Cortex of kidney (tissue), 1 donor: ENCODE data around the gene ARSD.
"Not testable (repeated sequence)": the region's sequence is repeated elsewhere in the genome, so short reads cannot be mapped to it uniquely, and the experiment has no call there.

Experiments used
- DNase-seq: peaks from one replicate; lab custom pipeline; 2025; lab: John Stamatoyannopoulos, UW

Gene ARSD

DNA sequence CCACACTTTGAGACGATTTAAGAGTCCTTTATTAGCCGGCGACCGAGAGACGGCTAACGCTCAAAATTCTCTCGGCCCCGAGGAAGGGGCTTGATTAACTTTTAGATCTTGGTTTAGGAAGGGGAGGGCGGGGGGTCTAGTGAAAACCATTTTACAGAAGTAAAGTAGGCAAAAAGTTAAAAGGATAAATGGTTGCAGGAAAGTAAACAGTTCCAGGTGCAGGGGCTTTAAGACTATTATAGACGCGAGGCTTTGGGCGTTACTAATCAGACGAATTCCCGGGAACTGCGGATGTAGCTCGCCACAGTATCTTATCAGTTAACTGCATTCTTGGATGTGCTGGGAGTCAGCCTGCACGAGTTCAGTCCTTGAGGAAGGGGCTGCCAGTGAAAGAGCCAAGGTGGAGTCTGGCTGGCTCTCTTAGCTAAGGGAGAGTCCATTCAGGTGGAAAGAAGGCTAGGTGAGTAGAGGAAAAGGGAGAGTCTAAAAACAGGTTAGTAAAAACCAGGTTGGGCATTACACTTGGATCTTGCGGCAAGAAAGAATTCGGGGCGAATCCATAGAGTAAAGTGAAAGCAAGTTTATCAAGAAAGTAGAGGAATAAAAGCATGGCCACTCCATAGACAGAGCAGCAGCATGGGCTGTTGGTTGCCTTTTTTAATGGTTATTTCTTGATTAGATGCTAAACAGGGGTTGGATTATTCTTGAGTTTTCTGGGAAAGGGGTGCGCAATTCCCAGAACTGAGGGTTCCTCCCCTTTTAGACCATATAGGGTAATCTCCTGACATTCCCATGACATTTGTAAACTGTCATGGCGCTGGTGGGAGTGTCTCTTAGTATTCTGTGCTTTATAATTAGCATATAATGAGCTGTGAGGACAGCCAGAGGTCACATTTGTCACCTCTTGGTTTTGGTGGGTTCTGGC is 38.3 kb downstream of the ARSD start:
- not testable (repeated sequence) for DNase-seq

DNA sequence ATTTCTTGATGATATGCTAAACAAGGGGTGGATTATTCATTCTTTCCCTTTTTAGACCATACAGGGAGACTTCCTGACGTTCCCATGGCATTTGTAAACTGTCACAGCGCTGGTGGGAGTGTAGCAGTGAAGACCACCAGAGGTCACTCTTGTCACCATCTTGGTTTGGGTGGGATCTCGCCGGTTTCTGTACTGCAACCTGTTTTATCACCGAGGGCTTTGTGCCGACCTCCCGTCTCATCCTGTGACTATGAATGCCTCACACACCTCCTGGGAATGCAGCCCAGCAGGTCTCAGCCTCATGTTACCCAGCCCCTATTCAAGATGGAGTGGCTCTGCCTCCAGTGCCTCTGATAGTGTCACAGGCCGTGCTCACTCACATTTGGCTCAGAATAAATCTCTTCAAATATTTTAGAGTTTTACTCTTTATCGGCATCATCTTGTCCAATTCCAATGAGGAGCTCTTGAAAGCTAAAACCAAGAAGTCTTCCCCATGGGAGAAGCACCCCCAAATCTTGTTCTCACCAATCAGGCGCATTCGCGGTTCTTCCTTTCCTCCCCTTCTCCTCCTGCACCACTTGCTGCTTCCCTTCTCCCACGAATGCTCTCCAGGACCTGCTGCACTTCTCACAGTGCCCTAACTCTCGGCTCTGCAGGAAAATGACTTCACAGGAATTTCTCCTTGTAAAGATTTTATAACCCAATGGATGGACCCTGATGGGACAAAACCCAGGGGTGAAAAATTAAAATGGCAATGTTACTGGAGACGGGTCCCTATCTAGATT is 39.2 kb downstream of the ARSD start:
- DNase-seq: not testable (repeated sequence)

DNA sequence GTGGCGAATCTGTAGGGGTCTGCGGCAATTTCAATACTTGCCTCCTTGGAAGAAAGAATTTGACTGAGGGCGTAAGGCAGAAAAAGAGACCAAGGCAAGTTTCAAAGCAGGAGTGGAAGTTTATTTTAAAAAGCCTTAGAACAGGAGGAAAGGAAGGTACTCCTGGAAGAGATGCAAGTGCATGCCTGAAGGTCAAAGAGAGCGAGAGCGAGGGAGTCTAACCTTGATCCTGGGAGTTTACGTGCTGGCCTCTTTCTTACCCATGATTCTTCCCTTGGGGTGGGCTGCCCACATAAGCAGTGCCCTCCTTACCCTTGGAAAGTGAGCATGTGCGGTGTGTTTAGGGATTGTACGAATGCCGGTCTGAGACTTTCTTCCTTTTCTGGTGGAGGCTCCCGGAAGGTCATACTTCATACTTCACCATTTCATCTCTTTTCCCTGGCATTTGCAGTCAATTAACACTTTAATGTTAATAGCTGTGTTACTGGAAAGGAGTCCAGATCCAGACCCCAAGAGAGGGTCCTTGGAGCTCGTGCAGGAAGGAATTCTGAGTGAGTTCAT is 40.0 kb downstream of the ARSD start:
- DNase-seq: no peak

DNA sequence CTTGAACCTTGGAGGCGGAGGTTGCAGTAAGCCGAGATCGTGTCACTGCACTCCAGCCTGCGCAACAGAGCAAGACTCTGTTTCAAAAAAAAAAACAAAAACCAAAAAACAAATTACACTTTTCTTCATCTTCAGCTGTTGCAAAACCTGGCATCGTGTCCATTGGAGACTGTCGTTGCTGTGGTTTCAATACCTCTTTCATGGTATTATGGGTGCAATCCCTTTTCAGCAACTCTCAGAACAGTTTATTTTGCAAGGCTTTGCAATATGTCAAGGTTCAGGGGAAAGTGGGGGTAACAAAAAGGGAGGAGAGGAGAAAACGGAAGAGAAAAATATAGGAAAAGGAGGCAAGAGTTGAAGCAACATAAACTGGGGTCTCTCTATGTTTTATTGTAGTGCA is 40.8 kb downstream of the ARSD start:
- no peak for DNase-seq

DNA sequence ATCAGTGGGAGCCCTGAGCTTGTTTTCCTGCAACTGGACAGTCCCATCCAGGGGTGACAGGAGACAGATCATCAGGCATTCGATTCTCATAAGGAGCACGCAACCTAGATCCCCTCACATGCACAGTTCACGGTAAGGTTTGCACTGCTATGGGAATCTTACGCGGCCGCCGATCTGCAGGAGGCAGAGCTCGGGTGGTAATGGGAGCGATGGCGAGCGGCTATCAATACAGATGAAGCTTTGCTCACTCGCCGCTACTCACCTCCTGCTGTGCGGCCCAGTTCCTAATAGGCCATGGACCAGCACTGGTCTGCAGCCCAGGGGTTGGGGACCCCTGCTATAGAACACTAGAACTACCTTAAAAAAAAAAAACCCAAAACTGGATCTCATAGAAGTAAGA is 45.4 kb downstream of the ARSD start:
- no peak for DNase-seq

DNA sequence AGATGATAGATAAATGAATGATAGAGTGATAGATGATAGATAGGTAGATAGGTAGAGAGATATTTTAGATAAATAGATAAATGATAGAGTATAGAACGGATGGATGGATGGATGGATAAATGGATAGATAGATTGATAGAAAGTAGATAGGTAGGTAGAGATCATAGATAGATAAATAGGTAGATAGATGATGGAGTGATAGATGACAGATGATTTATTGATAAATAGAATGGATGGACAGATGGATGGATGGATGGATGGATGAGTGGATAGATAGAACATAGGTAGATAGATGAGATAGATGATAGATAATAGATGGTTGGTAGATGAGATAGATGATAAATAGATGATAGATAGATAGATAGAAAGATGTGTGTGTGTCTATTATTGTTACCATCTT is 49.5 kb downstream of the ARSD start:
- DNase-seq: no peak

DNA sequence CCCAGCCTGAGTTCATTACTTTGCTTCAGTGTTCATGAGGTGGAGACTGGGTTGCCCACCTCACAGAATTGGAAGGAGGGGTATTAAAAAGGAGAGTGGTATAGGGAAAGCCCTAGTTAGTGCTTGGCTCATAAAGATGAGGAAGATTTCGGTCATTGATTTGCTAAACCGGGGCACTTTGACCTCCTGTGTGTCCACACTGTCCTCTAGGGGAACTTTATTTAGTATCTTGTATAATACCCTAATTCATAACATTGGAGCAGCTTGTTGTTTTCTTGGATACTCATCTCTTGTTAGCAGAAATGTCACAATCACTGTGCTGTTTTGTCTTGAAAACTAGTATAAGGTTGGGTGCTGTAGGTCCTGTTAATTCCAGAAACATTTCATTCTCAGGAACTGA is 50.6 kb downstream of the ARSD start:
- no peak for DNase-seq

DNA sequence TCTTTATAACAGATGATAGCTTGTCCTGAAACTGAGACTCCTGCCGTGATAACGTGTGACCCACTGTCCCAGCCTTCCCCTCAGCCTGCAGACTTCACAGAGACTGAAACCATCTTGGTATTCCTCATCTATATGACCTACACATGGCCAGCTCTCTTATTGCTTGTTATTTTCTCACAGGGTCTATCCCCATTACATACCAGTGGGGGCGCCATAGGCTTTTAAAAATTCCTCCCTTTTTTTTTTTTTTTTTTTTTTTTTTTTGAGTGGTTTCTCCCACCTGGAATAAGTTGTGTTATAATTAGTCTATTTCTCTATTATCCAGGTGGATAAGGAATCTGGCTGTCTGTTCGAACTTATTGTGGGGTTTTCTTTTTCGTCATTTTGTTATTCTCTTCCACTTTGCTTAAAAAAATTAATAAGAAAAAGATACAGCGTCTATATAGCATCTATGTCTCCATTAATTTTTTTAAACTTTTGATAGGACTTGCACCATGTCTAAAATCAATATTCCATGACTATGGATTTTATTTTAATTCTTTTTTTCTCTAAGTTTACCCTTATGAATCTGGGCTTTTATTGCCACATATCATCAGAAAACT is 53.2 kb downstream of the ARSD start:
- DNase-seq: no peak

DNA sequence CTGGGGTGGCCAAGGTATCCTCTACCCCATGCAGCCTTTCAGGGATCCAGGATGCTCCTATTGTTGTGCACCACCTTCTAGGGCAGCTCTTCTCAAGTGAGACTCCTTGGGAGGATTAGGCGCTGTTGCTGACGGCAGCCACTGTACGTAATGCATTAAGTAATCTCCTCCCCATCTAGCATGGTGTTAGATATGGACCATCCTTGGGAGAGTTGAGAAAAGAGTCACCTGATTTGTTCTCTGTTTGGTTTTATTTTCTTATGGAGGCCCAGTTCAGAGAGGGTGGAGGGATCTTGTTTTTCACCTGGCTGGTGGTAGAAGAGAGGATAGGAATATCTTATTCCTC is 54.0 kb downstream of the ARSD start:
- no peak for DNase-seq

DNA sequence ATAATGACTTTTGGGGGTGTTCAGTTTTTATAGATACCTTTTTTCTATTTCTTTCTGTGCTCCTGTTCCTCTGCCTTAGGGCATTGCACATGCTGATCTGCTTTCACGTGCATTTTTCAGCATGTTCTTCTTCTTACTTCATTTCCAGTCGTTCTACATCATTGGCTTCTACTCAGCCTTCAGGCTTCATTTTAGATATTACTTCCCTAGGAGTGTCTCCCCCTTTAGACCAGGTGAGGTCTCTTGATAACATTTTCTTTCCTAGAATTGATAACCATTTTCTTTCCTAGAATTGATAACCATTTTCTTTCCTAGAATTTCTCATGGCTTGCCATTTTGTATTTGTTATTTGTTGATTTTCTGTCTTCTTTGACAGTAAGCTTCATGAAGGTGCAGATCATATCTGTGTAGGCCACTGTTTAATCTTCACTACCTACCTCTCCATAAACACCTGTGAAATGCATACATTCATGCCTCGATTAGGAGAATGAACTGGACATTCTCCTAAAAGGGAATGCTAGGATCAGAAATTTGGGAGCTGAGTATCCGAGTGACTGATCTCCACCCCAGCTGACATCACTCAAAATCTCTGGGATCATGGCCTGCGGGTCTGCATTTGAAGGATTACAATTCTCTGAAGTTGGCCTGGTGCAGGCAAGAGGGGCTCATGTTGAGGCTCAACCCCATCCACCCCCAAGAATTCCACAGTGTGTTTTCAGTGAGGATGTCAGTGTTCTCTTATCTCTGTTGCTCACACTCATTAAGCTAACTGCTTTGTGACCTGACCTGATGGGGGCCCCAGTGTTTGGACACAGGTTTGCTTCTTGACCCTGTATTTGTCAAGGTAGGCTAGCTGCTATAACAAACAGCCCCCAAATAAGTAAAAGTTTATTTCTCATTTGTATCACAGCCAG is 54.7 kb downstream of the ARSD start:
- DNase-seq: no peak

DNA sequence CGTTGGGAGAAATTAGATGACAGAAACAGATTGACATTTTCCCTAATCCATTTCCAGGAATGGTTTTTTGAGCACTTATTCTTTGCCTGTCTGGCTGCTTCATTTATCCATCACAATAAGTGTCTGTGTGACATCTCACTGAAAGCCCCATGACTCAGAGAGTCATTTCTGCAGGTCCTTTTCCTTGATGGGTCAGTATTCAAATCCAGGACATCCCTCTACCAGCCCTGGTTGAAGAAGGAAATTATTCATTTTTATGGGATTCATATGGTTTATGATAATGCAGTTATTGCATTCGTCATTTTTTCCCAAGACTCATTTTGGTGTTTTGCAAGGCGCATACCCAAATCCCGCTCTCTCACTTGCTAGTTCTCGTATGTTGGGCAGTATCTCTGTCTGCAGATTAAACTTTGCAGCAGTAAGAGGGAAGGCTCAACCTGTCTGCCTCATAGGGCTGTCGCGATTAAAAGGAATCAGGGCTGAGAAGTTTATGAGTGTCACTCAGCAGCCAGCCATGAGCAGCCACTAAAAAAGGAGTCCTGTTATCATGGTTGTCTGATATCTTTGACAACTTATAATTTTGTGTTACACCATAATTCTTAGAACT is 56.4 kb downstream of the ARSD start:
- DNase-seq: no peak

DNA sequence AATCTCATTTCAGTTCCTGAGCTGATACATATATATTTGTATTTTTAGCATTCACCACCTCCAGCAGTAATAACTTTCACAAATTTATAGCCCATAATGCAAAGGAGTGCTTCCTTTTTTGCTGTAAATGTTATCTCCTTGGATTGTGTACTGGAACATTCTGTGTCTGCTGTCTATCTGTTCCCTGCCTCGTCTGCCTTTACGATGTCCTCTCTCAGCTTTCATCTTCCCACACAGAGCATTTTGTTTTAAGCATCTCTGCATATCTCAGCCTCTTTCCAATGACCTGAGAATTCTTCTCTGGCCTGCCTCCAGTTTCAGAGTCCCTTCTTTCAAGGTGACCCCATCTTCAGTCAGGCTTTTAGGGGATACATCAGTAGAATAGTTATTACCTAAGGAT is 57.3 kb downstream of the ARSD start:
- DNase-seq: no peak

DNA sequence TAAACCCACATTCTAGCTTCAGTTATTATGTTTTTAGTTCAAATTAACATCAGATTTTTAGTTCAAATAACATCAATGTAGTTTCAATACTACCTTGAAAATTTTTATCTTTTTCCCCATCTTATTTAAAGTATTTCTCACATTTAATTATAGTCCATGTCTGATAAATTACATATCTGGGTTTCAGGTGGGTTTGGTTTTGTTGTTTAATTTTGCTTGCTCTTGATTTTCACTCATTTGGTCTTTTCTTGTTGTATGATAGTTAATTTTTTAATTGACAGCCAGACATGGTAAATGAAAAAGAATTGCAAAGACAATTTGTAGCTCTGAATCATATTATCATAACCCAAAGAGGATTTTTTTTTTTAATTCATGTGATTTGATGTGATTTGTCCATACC is 58.5 kb downstream of the ARSD start:
- no peak for DNase-seq

DNA sequence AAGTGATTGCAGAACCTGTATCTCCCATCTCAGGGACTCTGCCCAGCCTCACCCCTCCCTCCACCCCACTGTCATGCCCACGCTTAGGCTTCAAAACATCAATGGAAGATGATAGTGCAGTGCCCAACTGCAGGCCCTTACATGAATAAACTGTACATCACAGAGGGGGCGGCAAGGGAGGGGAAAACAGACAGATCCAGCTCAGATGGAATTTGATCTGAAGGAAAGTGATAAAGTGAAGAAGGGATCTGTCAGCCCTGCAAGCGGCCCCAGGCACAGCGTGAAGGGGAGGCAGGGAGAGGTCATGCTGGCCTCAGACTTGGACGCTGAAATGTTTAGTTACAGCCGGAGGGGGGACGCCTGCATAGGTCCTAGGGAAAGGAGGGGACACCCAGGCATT is 61.9 kb downstream of the ARSD start:
- DNase-seq: no peak

DNA sequence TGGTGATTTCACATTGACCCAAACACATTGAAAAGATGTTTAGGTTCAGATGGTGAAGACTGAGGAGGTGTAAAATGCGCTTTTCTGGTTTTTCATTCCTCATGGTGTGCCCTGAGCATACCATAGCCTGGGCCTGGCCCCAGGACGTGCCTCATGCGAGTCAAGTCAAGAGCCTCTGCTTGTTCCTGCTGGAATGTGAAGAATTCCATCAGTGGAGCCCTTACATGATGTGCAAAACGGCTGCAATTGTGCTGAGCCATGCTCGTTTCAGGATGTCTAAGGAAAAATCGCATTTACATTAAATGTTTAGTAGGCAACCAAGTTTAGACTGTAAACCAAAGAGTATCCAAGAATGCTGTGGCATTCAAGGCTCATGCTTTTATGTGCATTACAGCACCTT is 65.5 kb downstream of the ARSD start:
- DNase-seq: no peak

DNA sequence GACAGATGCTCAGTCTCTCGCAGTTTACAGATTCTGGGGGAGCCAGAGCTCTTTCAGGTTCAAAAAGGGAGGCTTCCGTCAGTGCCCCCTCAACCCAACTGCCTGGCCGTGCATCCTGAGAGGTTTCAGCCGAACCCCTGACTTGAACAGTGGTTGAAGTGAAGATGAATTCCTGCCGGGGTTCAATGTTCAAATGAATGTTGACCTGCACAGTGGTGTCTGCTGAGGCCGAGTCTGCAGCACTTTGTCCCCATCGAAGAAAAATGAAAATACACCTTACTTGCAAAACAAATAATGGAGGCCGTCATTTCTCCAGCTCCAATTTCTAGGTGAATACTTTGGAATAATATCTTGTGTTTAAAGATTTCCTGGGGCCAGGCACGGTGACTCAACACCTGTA is 66.7 kb downstream of the ARSD start:
- no peak for DNase-seq

DNA sequence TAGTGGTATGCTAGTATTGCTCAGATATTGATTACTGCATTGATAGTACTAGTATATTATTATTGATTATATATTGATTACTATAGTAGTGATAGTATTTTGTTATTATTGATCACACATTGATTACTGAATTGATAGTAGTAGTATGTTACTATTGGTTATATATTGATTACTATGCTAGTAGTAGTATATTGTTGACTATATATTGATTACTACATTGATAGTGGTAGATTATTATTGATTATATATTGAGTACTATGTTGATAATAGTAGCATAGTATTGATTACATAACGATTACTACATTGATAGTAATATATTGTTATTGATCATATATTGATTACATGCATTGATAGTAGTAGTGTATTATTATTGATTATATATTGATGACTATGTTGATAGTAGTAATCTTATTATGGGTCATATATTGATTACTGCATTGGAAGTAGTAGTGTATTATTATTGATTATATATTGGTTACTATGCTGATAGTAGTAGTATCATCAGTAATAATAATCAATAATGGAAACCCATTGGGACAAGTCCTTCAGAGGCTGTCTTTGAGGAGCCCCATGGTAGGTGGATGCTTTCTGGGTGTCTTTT is 69.8 kb downstream of the ARSD start:
- no peak for DNase-seq

DNA sequence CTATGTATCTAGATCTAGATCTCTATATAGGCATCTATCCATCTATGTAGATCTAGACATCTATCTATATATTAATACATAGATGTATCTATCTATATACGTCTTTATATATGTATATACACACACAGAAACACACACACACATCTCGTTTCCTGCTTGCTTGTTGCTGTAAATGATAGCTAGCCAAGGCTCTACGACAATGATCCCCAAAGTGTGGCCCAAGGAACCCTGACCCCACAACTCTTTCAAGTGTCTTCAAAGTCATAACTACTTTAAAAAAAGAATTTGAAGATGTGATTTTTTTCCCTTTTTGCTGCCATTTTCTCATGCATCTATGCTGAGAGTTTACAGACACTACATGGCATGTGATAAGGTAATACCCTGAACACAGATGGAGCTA is 71.6 kb downstream of the ARSD start:
- no peak for DNase-seq

DNA sequence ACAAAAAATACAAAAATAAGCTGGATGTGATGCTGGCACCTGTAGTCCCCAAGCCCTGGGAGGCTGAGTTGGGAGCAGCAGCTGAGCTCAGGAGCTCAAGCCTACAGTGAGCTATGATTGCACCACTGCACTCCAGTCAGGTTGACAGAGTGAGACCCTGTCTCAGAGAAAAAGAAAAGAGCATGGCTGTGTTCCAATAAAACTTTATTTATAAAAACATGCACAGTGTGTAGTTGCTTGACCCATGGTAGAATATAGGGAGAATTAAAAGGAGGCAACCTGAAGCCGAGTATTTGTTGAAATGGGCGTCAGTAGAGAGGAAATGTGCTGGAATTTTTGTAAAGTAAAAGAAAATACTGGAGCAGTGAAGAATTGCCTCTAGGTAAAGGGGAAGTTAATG is 73.4 kb downstream of the ARSD start:
- DNase-seq: no peak

DNA sequence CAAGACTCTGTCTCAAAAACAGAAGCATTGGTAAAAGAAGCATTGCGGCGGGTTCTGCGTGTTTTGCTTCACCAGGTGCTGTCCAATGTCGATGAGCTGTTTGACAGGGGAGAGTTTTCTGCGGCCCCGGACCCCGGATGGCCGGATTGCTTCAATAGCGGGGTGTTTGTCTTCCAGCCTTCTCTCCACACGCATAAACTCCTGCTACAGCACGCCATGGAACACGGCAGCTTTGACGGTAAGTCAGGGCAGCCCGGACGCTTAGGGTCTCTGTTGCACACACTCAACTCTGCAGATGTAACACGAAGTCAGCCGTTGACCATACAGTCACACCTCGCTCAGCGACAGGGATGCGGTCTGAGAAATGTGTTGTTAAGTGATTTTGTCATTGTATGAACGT is 74.2 kb downstream of the ARSD start:
- DNase-seq: no peak
